Activated B cell treated with CpG ODN at 0.5 μM for 24 hours (primary cell): Measurements from ENCODE around the gene LENG1. TPM values are rescaled to one million over a fixed set of nuclear protein-coding genes. Genes with fewer than 3 reads are reported as not detected.

ENCODE experiments used
- ATAC-seq: fragments of 200-7000 bp; cut with Tn5 transposase; one replicate; pipeline ENCODE4 v1.10.0; 2021; ENCODE audit warnings: low read depth, mild to moderate bottlenecking, moderate library complexity
- CTCF ChIA-PET: fragments of 350-600 bp; sonication (Branson Sonifier 250); formaldehyde crosslinking; loops from one replicate; lab custom pipeline; 2021; ENCODE audit warnings: antibody characterized with exemption; lab: Charles Lee
- POLR2A ChIA-PET: fragments of 350-600 bp; sonication (Branson Sonifier 250); formaldehyde crosslinking; loops from one replicate; lab custom pipeline; 2021; ENCODE audit warnings: antibody characterized with exemption; lab: Charles Lee
- DNase-seq: peaks from one replicate; pipeline ENCODE4 v3.0.0; 2022
- H3K27ac Mint-ChIP-seq: one replicate; pipeline ENCODE4 v1.8.0; 2020; ENCODE audit warnings: mixed read lengths
- H3K27me3 Mint-ChIP-seq: one replicate; pipeline ENCODE4 v1.8.0; 2021; ENCODE audit warnings: mixed read lengths
- H3K36me3 Mint-ChIP-seq: one replicate; pipeline ENCODE4 v1.8.0; 2021; ENCODE audit warnings: low read depth, mixed read lengths
- H3K4me1 Mint-ChIP-seq: one replicate; pipeline ENCODE4 v1.8.0; 2021; ENCODE audit warnings: mixed read lengths
- H3K4me3 Mint-ChIP-seq: one replicate; pipeline ENCODE4 v1.8.0; 2020; ENCODE audit warnings: mild to moderate bottlenecking, mixed read lengths
- H3K9me3 Mint-ChIP-seq: one replicate; pipeline ENCODE4 v1.8.0; 2020; ENCODE audit warnings: mixed read lengths
- intact Hi-C: fragments of 100-400 bp; cut with micrococcal nuclease; formaldehyde crosslinking; loops from one replicate; pipeline ENCODE4 v1.15.1; 2024
- total RNA-seq: library from RNA; stranded (reverse); gene quantifications from 2 replicates; pipeline ENCODE4 v1.2.3, GENCODE V29; 2022
- TF ChIP-seq, protein P1 (sequence below): fragments of 200-600 bp; IDR thresholded peaks from one replicate; pipeline ENCODE4 v1.8.0; 2022; ENCODE audit warnings: antibody characterized with exemption, mild to moderate bottlenecking

LENG1 gene
- total RNA-seq, 1 donor from 2014 or later: 8.3 TPM

DNA sequence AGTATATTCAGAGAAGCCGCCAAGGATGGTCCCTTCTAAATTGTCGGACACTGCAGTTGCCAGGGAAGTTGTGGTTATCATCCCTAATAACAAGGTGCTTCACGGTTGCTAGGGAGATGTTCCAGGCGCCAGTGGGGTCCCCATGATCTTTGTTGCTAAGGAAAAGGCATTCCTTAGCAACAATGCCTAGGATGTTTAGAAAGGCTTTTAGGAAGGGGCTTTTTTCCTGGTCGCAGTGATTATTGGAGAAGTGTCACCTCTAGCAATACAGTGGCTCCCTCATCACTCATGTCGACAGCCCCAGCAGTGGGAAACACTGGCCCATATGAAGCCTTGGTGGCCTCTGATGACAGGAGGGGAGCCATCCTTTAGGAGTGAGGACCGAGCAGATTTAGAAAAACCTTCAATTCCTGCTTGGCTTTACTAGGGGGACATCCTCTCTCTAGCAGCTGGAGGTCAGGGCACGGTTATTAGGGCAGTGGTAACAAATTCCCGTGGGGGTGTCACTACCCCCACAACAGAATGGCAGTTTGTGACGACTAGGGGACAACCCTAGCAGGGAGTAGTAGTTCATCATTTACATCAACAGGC is 19.8 kb upstream of the LENG1 start:
- peaks cover 16% of the 10 kb centered on the region for H3K36me3 Mint-ChIP-seq
- ChIA-PET CTCF (no interaction called here), POLR2A (no interaction called here)
- no peaks in the 10 kb centered on the region for H3K27me3 Mint-ChIP-seq
- intact Hi-C loops: no loop called here
- H3K4me3 Mint-ChIP-seq: no peak overlapping the region
- no peak overlapping the region for H3K27ac Mint-ChIP-seq
- ATAC-seq (no peak), DNase-seq (no peak)
- H3K4me1 Mint-ChIP-seq: peaks cover 4% of the 10 kb centered on the region
- no peaks in the 10 kb centered on the region for H3K9me3 Mint-ChIP-seq
- TF ChIP-seq, protein P1, sequence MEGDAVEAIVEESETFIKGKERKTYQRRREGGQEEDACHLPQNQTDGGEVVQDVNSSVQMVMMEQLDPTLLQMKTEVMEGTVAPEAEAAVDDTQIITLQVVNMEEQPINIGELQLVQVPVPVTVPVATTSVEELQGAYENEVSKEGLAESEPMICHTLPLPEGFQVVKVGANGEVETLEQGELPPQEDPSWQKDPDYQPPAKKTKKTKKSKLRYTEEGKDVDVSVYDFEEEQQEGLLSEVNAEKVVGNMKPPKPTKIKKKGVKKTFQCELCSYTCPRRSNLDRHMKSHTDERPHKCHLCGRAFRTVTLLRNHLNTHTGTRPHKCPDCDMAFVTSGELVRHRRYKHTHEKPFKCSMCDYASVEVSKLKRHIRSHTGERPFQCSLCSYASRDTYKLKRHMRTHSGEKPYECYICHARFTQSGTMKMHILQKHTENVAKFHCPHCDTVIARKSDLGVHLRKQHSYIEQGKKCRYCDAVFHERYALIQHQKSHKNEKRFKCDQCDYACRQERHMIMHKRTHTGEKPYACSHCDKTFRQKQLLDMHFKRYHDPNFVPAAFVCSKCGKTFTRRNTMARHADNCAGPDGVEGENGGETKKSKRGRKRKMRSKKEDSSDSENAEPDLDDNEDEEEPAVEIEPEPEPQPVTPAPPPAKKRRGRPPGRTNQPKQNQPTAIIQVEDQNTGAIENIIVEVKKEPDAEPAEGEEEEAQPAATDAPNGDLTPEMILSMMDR: no peak

GRCh38 chr19:54178581-54179261 is 19.2 kb upstream of the LENG1 start:
- no peak for DNase-seq
- POLR2A ChIA-PET: no interaction called here
- Mint-ChIP-seq H3K9me3 (no peaks in the 10 kb centered on the region), H3K36me3 (peaks cover 13% of the 10 kb centered on the region), H3K4me3 (no peak overlapping the region), H3K27ac (no peak overlapping the region), H3K4me1 (peaks cover 4% of the 10 kb centered on the region), H3K27me3 (no peaks in the 10 kb centered on the region)
- CTCF ChIA-PET: no interaction called here
- peak; percentile 94 for ATAC-seq
- intact Hi-C loops: no loop called here
- TF ChIP-seq, protein P1: no peak

- intact Hi-C loops: no loop called here
- Mint-ChIP-seq H3K27ac (no peak overlapping the region), H3K4me1 (peaks cover 13% of the 10 kb centered on the region), H3K36me3 (peaks cover 9% of the 10 kb centered on the region), H3K27me3 (no peaks in the 10 kb centered on the region), H3K9me3 (no peaks in the 10 kb centered on the region), H3K4me3 (no peak overlapping the region)
- ChIA-PET POLR2A (interaction anchor here (0.6 to 1.3 kb wide), 3 partner anchors 15 to 231 kb away, joined by 3 read pairs; partner anchors contain the start of genes MBOAT7 and RPS9), CTCF (interaction anchor here (0.9 to 1.4 kb wide), 3 partner anchors 15 to 153 kb away, joined by 3 to 4 read pairs (median 3); no protein-coding TSS in a partner anchor)
- ATAC-seq (no peak), DNase-seq (no peak)
- TF ChIP-seq, protein P1: no peak
Measured at GRCh38 chr19:54173951-54174834, 14.7 kb upstream of the LENG1 start.

DNA sequence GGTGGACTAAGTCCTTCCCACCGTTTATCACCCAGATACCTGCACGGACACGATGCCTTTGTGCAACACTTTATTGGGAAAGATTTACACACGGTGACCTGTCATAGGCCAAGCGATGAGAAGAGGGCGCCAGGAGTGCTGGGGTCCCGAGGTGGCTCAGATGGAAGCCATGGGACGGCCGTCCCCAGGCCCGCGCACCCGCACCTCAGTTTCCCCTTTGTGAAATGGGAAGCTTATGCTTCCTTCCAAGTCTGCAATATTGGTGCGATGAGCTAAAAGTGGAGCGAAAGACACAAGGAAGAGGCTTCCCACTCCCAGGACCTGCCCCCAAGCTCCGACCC is 13.8 kb upstream of the LENG1 start:
- peaks cover 6% of the 10 kb centered on the region for H3K36me3 Mint-ChIP-seq
- DNase-seq (no peak), ATAC-seq (no peak)
- intact Hi-C loops: no loop called here
- H3K9me3 Mint-ChIP-seq: no peaks in the 10 kb centered on the region
- TF ChIP-seq, protein P1: no peak
- peaks cover 15% of the 10 kb centered on the region for H3K4me1 Mint-ChIP-seq
- peaks cover 1% of the 10 kb centered on the region for H3K27me3 Mint-ChIP-seq
- H3K27ac Mint-ChIP-seq: no peak overlapping the region
- ChIA-PET CTCF (interaction anchor here (0.9 to 1.4 kb wide), 4 partner anchors 14 to 154 kb away, joined by 3 to 5 read pairs (median 4); partner anchors contain the start of gene MBOAT7), POLR2A (interaction anchor here (0.6 to 1.0 kb wide), 3 partner anchors 16 to 33 kb away, joined by 3 to 4 read pairs (median 3); partner anchors contain the start of genes MBOAT7 and RPS9)
- no peak overlapping the region for H3K4me3 Mint-ChIP-seq
